Peyer's patch (tissue), 4 donors: ENCODE data around the gene MED13L. TPM values are rescaled to one million over a fixed set of nuclear protein-coding genes. Genes with fewer than 3 reads are reported as not detected.

Experiments
- DNase-seq, 3 donors: peaks; one replicate each; pipeline ENCODE4 v3.0.0-alpha.2; 2017 to 2019
- H3K27ac ChIP-seq, 4 donors: fragments of 200-600 bp; sonication (generic); one replicate each; pipeline ENCODE4 v1.5.1; 2016 to 2019
- H3K27me3 ChIP-seq, 2 donors: fragments of 200-600 bp; sonication (generic); one replicate each; pipeline ENCODE4 v1.5.1; 2019
- H3K36me3 ChIP-seq, 3 donors: fragments of 200-600 bp; sonication (generic); one replicate each; pipeline ENCODE4 v1.5.1; 2016 to 2019
- H3K4me1 ChIP-seq, 4 donors: fragments of 200-600 bp; sonication (generic); one replicate each; pipeline ENCODE4 v1.5.1; 2016 to 2019
- H3K4me3 ChIP-seq, 4 donors: fragments of 200-600 bp; sonication (generic); 1 replicate in 3 of 4; 2 replicates in 1 of 4; pipeline ENCODE4 v1.5.1; 2016 to 2019; ENCODE audit warnings: mild to moderate bottlenecking in 1 of 4
- H3K9me3 ChIP-seq, 4 donors: fragments of 200-600 bp; sonication (generic); one replicate each; pipeline ENCODE4 v1.5.1; 2016 to 2019; ENCODE audit warnings: mild to moderate bottlenecking in 1 of 4
- POLR2A ChIP-seq, 2 donors: fragments of 450-650 bp; IDR thresholded peaks; one replicate each; pipeline ENCODE4 v1.5.1; 2017; ENCODE audit warnings: antibody characterized with exemption in 2 of 2, mild to moderate bottlenecking in 2 of 2, moderate library complexity in 2 of 2
- total RNA-seq, 4 donors: library from RNA; depleted of rRNA; stranded (reverse); fragments of >200 nt; gene quantifications; one replicate each; pipeline ENCODE4 v1.1.0, GENCODE V29; 2016
- TF ChIP-seq, protein P1 (sequence below), 6 experiments: fragments of 450-650 bp in 4 of 6; fragments of 200-600 bp in 2 of 6; sonication (generic) in 1 of 6; IDR thresholded peaks; one replicate each; pipeline ENCODE4 v1.5.1; 2017 to 2019; ENCODE audit warnings: antibody characterized with exemption in 6 of 6, mild to moderate bottlenecking in 3 of 6, moderate library complexity in 1 of 6

The MED13L gene
- total RNA-seq, 4 donors from 2014 or later, result 127 to 181 (median 145) TPM

DNA sequence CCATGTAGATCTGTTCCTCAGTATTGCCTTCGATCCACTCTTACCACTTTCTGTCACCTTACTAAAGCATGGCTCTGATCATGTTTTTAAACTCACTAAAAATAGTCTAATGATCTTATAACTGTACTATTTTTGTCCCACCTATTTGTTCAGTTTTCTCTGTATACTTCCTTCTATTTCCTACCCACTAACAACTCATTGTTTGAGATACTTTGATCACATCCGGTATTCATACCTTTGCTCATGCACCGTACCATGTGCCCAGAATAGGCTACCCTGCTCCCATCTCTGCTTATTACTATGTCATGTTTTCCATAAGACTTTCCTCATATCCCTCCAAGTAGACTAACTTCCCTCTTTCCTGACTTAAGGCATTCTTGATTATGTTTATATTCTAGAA, 128.6 kb downstream of the MED13L start:
- Histone ChIP-seq H3K4me1 (peaks cover 0 to 15% (median 0%) of the 10 kb centered on the region in 4 donors), H3K36me3 (no peaks in the 10 kb centered on the region), H3K27ac (no peak overlapping the region), H3K4me3 (no peak overlapping the region), H3K9me3 (no peaks in the 10 kb centered on the region), H3K27me3 (no peaks in the 10 kb centered on the region)
- DNase-seq, result no peak
- TF ChIP-seq, protein P1, sequence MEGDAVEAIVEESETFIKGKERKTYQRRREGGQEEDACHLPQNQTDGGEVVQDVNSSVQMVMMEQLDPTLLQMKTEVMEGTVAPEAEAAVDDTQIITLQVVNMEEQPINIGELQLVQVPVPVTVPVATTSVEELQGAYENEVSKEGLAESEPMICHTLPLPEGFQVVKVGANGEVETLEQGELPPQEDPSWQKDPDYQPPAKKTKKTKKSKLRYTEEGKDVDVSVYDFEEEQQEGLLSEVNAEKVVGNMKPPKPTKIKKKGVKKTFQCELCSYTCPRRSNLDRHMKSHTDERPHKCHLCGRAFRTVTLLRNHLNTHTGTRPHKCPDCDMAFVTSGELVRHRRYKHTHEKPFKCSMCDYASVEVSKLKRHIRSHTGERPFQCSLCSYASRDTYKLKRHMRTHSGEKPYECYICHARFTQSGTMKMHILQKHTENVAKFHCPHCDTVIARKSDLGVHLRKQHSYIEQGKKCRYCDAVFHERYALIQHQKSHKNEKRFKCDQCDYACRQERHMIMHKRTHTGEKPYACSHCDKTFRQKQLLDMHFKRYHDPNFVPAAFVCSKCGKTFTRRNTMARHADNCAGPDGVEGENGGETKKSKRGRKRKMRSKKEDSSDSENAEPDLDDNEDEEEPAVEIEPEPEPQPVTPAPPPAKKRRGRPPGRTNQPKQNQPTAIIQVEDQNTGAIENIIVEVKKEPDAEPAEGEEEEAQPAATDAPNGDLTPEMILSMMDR (IDR thresholded peaks at IDR 0.05), result no peak
- no peak for TF ChIP-seq POLR2A (IDR thresholded peaks at IDR 0.05)

DNA sequence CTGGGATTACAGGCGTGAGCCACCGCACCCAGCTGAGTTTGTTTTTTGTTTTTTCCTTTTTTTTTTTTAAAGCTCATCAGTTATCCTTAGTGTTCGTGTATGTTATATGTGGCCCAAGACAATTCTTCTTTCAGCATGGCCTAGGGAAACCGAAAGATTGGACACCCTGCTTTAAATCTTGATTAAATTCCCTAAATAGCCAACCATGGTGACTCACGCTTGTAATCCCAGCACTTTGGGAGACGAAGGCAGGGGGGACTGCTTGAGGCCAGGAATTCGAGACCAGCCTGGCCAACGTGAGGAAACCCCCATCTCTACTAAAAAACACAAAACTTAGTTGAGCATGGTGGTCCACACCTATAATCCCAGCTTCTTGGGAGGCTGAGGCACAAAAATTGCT, 131.1 kb downstream of the MED13L start:
- no peak overlapping the region for H3K27ac ChIP-seq
- DNase-seq, result no peak
- no peaks in the 10 kb centered on the region for H3K36me3 ChIP-seq
- no peaks in the 10 kb centered on the region for H3K27me3 ChIP-seq
- H3K9me3 ChIP-seq, result no peaks in the 10 kb centered on the region
- TF ChIP-seq, protein P1 (IDR thresholded peaks at IDR 0.05), result no peak
- TF ChIP-seq POLR2A (IDR thresholded peaks at IDR 0.05), result no peak
- no peak overlapping the region for H3K4me3 ChIP-seq
- H3K4me1 ChIP-seq, result peaks cover 0 to 34% (median 0%) of the 10 kb centered on the region in 4 donors

DNA sequence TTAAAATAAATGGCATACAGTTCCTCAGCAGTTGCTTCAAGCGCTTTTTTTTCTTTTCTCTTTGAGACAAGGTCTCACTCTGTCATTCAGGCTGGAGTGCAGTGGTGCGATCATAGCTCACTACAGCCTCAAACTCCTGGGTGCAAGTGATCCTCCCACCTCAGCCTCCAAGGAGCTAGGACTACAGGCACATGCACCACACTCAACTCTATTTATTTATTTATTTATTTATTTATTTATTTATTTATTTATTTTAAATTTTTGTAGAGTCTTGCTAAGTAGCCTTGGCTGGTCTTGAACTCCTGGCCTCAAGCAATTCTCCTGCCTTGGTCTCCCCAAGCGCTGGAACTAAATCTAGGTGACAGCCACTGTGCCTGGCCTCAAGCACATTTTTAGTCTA, 132.0 kb downstream of the MED13L start:
- H3K27me3 ChIP-seq, result no peaks in the 10 kb centered on the region
- H3K4me3 ChIP-seq, result no peak overlapping the region
- H3K36me3 ChIP-seq, result no peaks in the 10 kb centered on the region
- H3K9me3 ChIP-seq, result no peaks in the 10 kb centered on the region
- no peak for DNase-seq
- TF ChIP-seq, protein P1 (IDR thresholded peaks at IDR 0.05), result no peak
- no peak for TF ChIP-seq POLR2A (IDR thresholded peaks at IDR 0.05)
- no peak overlapping the region for H3K27ac ChIP-seq
- peaks cover 0 to 35% (median 0%) of the 10 kb centered on the region in 4 donors for H3K4me1 ChIP-seq

DNA sequence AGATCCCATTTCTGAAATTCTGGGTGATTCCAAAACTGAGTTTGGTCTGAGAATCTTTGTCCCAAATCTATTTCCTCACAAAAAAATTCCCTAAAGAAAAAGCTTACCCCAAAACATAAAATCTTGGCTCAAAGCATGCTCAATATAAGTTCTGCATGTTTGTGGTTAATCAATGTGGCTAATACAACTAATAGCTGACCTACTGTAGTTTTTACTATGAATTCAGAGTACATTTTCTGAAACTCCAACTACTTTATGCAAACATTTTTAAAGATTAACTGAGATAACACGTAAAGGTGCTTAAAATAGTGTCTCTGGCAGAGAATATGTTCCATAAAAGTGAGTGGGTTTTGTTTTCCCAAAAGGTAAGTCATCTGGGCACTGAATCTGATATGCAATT, 133.1 kb downstream of the MED13L start:
- TF ChIP-seq POLR2A (IDR thresholded peaks at IDR 0.05), result no peak
- TF ChIP-seq, protein P1 (IDR thresholded peaks at IDR 0.05), result no peak
- Histone ChIP-seq H3K27ac (peak overlapping the region in 1 of 4 donors; percentile 18), H3K4me3 (no peak overlapping the region), H3K36me3 (no peaks in the 10 kb centered on the region), H3K27me3 (no peaks in the 10 kb centered on the region), H3K9me3 (no peaks in the 10 kb centered on the region), H3K4me1 (peaks cover 0 to 39% (median 0%) of the 10 kb centered on the region in 4 donors)
- no peak for DNase-seq

DNA sequence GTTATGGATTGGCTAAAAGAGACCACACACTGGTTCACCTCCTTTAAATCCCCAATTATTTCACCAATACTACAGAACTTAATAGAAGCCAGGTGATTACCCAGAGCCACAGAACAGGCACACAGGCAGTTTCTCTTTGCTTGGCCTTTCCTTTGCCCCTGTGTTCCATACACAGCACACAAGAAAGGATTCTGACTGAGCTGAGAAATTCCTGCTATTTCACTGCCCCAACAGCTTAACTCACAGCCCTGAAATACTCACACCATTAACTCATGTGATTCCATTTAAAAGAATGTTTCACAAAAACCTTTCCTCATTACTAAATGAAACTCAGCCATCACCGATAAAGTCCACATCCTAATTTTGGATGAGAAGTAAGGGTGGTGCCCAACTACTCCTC, 133.6 kb downstream of the MED13L start:
- no peaks in the 10 kb centered on the region for H3K27me3 ChIP-seq
- no peak overlapping the region for H3K4me3 ChIP-seq
- DNase-seq, result no peak
- no peaks in the 10 kb centered on the region for H3K9me3 ChIP-seq
- H3K4me1 ChIP-seq, result peaks cover 0 to 39% (median 0%) of the 10 kb centered on the region in 4 donors
- peak overlapping the region in 1 of 4 donors; percentile 18 for H3K27ac ChIP-seq
- no peaks in the 10 kb centered on the region for H3K36me3 ChIP-seq
- TF ChIP-seq, protein P1 (IDR thresholded peaks at IDR 0.05), result no peak
- no peak for TF ChIP-seq POLR2A (IDR thresholded peaks at IDR 0.05)
